Epidermal melanocyte (primary cell): Measurements from ENCODE around the gene GNG7.
A peak's percentile ranks its signal among the peaks of the same experiment; 100 is the strongest.
"Not testable (repeated sequence)": the region's sequence is repeated elsewhere in the genome, so short reads cannot be mapped to it uniquely, and the experiment has no call there.

Source experiments
- DNase-seq: peaks from one replicate; pipeline ENCODE4 v3.0.0; 2011; ENCODE audit warnings: low spot score; ENCODE audit not compliant: insufficient read length

GNG7 gene

DNA sequence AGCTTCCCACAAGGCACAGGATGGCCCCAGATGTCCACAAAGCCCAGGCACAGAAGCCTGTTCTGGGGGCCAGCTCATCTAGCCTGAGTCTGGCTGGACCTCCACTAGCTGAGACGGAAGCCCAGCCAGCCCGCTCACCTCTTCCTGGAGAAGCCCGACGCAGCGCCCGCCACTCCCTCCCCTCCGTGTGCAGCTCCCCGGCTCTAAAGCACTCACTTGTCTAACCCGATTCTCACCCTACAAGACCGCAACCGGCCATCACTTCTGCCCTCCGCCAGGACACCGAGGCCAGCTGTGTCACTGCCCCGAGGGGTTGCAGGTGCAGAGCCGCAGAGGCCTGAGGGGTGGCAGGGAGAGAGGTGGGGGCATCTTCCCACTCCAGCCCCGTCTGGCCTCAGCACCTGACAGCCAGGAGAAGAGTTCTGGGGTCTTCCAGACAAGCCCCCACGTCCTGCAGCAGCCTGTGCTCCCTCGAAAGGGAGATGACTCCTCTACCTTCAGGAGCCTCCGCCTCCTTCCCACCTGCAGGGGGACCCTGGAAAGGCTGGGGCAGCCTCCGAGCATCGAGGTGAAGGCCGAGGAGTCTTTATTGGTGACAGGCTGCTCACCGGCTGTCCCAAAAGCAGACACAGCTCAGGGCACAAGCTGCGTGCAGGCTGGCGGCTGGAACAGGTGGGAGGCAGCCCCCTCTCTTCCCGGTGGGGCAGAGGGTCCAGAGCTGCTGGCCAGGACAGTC lies 24.6 kb upstream of the GNG7 start:
- DNase-seq, result no peak

DNA sequence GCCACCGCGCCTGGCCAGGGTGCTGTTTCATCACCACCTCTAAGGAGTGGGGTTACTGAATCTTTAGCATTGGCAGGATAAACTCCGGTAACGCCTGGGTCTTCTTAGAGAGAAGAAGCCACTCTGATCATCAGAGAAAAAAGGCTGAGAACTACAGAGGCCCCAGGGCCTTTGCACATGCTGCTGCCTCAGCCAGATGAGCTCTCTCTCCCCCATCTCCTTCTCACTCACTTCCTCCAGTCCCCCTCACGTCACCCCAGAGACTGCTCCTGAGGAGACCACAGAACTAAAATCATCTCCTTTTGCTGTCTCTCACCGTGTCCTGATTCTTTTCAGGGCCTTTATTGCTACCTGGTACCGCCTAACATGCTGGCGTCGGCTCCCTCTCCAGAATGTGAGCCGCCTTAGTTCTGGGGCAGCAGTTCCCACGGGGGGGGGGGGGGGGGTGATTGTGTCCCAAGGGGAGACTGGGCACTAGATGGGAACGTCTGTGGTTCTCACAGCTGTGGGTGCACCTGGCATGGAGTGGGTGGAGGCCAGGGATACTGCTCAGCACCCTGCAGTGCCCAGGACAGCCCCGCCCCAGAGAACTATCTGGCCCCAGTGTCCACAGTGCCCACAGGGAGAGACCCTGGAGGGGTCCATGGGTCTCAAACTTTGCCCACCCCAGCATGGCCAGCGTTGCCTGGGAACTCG lies 23.8 kb upstream of the GNG7 start:
- no peak for DNase-seq

DNA sequence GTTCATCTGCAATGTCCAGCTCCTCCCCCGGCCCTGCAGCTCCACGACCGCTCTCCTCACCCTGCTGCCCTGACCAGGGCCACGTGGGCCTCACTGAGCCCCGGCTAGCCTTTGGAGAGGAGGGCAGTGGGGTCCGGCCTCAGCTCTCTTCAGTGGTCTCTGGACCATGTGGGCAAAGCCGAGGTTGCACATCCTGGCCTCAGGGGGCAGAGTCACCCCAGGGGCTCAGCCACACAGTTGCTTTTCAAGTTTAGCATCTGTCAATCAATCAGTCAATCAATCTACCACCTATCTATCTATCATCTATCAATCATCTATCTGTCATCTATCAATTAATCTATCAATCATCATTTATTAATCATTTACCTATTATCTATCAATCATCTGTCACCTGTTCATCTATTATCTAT lies 21.7 kb upstream of the GNG7 start:
- no peak for DNase-seq

DNA sequence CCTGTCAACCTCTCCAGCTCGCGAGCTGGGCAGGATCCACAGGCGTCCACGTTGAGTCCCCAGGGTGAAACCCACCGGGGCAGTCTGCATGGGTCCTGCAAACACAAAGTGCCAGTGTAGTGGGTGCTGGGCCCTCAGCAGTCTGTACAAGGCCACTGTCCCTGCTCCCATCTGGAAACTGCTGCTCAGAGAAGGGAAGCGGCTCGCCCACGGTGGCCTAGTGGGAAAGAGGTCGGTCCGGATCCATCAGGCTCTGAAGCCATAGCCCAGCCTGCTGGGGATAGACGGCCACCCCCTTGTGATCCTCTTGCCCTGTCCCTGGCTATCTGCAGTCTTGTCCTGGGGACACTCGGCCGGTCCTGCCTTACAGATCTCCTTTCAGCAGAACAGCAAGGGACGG lies 21.3 kb upstream of the GNG7 start:
- DNase-seq, result no peak

DNA sequence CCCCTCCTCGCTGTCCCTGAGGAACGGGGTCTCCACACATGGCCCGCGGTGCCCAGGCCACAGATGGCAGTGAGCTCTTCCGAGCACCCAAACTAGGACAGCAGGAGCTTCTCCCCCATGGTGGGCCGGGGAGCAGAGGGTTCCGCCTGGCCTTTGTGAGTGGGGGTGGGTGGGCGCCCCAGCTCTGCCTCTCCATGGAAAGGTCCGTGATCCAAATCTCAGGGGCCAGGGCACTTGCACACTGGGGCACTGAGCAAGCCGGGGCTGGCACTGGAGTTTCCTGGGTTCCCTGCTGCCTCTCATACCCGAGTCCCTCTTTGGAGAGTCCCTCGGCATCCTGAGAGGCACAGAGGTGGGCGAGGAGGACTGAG lies 20.8 kb upstream of the GNG7 start:
- no peak for DNase-seq

DNA sequence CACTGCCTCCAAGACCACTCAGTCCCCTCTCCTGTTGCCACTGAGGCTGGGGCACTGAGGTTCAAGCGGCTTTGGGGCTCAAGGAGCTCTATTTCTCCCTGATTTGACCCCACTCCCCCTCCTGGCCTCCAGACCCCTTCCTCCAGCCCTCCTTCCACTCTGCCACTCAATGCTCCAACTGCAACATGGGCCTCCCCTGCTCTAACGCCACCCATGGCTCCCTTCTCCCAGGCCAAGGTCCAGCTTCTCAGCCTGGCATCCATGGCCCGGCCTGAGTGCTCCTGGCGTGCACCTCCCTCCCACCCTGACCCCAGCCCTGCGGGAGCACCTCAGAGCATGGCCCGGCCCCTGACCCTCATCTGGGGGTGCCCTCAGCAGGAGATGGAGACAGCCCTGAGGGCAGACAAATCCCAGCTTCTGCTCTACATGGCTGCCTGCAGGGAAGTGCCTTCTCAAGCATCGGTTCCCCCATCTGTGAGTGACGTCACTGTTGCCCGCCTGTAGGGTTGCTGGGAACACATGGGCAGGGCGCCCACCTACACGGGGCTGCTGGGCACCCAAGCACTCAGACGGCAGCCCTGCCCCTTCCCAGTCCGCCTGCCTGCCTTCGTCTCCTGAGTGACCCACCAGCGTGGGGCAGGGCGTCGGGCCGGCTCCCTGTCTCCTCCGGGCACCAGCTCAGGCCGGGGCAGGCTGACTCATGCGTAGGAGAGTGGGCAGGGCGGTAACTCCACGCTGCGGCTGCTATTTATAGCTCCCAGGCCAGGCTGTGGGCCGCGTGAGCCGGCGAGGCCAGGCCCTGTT lies 20.2 kb upstream of the GNG7 start:
- peak; percentile 96 for DNase-seq

DNA sequence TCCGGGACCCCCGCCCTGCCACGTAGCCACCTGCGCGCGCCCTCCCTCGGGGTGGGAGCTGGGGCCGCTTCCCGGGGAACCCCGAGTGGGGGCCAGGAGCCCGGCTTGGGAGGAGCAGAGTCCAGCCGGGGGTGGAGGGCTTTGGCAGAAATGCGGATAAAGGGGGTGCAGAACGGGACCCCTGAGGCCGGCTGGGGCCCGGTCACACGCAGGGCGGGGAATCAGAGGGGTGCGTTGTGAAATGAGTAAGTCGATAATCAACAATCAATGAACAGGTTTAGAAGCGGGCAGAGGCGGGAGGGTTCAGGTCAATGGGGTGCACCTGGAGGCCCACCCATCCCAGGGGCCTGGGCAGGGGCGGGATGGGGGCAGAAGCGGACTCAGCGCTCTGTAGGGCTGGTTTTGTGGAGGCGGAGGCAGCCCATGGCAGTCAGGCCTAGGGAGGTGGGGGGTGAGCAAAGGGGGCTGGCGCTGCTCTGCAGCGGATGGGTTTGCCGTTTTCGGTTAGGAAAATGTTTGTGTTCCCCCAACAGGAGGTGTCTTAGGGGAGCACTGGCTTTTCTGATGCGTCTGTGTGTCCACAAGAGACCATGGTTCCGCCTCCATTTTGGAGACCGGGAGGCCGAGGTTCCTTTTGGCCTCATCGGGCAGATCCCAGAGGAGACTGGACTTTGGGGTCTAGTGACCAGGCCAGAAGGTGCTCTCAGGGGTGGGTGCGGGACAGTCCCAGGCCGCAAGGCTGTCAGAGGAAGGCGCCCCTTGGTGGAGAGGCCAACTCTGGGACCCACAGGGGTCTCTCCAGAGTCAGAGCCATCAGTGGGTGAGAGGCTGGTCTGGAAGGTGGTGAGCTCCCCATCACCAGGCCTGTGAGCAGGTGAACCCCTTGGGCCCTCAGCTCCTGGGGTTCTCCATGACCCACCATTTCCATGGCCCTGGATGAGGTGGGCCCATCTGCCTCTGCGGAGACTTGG lies 19.4 kb upstream of the GNG7 start:
- no peak for DNase-seq

DNA sequence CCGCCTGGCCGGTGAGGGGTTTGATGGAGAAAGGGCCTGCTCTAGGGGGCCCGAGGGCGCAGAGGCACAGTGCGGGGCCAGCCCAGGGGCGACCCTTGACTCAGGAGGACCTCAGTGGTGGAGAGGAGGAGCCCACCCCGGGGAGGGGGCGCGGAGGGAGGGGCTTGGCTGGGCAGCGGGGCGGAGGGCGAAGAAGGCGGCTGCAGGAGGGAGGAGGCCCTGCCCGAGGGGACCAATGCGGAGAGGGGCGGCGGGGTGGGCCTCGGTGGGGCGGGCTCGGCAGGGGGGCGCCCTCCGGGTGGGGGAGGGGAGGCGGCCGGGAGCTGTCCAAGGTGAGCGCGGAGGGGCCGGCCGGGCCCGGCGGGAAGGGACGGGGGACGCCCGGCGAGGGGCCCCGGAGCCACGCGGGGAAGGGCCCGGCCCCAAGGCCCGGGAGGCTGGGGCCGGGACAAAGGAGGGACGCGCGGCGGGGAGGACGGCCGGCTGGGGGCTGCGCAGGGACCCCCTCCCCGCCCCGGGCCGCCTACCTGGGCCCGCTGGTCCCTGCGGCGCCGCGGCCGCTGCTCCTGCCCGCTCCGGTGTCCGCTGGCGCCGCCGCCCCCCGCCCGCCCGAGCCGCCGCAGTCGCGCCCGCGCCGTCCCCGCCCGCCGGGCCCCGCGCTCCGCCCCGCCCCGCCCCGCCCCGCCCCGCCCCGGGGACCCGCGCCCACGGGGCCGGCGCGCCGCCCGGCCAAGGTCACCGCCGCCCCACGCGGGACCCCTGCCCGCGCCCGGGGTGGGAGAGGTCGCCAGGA lies 18.5 kb upstream of the GNG7 start, which contains the start of gene DIRAS1:
Gene DIRAS1 (minus strand): TSS at position 596 of the 793 bp plus-strand sequence. CDS start 3,566 bp downstream, outside the sequence.
- DNase-seq, result no peak

DNA sequence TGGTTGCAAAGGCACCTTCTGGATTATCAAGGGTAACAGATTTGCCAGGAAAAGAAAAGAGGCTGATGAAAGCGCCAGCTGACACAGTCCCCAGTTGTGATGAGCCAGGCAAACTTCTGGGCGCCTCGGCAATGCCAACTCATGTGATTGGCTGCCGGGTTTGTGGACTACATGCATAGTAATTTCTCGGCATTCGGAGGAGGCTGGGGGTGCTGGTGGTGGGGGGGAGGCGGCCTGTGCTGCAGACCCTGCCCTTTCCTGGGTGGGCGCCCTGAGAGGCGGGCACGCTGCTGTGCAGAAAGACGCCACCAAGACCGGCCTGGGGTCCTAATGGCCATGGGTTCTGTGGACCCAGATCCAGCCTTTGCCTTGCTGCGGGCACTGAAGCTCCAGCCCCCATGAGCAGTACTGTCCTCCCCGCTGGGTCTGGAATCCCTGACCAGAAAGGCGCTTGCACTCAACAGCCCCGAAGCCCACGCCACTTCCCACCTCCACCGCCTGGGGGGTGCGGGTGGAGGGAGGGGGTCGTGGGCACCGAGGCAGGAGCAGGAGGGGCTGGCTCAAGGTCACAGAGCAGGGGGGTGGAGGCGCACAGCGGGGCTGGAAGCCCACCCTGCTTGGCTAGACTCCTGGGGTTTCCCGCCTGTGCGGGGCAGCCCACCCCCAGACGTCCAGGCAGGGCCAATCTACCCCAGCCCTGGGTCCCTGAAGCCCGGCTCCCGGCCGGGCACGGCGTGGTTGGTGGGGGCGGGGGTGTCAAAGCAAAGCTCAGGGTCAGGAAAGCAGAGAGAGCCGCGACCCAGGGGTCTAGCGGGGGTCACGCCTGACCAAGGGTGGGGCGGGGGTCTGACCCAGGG lies 17.7 kb upstream of the GNG7 start:
- no peak for DNase-seq

DNA sequence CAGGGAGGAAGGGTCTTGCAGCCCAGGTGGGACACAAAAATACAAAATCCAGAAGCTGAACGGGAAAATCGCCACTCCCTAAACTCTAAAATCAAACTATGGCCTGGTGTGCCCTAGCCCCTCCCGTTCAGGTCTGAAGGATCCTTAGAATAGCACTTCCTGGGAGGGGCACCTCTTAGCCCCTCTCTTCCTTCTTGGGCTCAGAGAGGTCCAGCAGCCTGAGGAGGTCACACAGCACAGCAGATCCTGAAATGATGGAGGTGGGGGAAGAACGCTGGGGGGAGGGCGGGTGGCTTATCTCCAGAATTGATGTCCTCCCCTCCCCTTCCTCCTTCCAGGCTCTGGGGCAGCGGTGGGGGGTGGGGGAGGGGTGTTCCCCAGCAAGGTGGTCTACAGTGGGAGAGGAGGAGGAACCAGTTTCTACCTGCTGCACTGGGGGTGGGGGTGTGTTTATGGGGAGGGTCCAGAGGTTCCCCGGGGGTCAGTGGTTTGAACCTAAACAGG lies 16.8 kb upstream of the GNG7 start:
- no peak for DNase-seq

DNA sequence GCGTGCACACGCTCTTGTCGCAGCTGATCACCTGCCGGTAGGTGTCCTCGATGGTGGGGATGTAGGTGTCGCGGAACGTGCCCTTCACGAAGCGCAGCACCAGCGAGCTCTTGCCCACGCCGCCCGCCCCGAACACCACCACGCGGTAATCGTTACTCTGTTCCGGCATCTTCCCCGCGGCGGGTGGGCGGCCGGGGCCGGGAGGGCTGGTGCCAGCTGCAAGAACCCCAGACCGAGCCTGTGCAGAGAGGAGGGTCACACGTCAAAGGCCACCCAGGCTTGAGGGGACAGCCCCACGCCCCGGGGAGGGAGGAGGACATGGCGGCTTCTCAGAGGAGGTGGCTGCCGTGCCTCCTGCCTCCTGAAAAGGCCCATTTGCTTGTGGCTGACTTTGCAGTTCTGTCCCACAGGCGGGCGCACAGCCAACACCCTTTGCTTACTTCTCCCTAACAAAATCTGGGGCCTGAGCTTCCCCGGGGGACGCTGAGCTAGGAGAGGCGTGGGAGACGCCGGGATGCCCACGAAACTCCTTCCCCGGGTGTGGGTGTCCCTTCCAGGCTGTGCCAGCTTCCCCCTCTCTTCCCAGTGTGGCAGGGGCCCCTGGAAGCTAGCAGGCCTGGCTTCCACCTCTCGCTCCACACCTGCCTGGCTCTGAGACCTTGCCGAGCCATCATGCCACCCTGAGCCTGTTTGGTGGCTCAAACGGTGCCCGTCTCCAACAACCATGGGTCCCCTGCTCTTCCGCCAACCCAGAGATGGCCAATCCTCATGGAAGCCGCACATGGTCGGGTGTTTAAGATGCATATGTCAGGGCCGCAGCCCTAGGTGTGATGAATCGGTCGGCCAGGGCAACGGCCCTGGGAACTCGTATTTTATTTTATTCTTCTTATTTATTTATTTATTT lies 15.4 kb upstream of the GNG7 start:
- no peak for DNase-seq

DNA sequence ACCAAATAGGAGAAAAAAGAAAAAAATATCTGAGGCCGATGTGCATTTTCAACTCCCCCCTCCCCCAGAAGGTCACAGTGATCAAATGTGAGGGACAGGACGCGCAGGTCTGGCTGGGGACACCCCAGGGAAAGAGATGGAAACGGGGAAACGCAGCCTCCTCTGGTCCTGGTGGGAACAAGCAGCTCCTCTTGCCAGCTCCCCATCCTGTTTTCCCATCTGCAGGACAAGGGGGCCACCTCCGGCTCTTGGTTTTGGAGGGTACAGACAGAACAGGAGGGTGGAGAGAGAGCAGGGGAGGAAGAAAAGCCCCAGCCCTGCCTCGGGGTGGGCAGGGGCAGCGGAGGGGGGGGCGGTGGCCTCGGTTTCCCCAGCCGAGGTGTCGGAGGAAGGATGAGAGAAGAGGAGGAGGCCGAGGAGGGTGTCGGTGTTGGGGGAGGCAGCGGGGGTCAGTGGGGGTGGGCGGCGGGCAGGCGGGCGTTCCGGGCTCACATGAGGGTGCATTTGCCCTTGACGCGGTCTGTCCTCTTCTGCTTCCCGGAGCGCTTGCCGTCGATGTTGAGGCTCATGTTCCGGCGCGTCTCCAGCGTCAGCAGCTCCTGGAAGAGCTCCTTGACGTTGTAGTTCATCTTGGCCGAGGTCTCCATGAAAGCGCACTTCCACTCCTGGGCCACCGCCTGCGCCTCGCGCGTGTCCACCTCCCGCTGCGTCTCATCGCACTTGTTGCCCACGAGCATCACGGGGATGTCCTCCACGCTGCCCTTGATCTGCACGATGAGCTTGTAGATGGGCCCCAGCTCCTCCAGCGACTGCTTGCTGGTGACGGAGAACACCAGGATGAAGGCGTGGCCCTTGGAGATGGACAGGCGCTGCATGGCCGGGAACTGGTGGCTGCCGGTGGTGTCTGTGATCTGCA lies 14.5 kb upstream of the GNG7 start:
- DNase-seq, result no peak

DNA sequence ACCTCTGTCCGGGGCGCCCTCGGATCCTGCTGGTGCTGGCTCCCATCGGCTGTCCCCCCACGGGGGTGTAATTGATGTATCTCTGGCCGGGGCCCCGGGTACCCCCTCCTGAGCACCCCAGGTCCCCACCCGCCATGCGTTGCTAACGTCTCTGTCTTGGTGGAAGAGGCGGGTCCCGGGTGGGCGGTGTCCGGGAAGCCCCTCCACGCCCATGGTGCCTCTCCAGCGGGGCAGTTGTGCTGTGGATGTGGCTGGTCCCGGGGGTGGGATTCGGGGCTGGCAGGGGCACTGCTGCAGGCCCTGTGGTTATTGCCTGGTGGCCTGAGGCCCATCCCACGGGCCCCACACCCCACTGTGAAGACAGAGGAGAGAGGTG lies 13.8 kb upstream of the GNG7 start:
- no peak for DNase-seq

DNA sequence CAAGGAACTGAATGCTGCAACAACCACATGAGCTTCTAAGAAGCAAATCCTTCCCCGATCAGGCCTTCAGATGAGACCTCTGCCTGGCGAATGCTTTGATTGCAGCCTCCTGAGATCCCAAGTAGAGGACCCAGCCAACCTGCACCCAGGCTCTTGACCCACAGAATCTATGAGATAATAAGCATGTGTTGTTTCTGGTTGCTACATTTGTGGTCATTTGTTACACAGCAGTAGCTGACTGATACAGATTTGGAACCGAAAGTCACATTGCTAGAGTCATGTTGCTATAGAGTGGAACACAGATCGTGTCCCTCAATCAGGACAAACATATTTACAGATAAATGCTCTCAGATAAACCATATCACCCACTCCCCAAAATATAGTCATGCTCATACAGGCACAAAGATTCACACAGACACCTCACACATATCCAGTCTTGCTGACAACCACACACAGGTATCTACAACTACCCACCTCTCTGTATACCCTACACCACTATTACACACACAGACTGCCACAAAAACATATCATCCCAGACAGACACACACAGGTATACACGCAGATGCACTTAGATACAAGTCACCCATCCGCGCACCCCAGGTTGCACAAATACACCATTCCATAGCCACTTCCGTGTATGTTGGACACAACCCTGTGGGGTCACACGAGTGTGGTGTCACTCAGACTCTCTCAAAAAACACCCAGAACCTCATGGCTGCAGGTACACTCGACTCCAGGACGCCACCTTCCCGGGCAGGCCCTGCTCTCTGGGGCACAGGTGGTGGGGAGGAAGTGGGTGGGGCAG lies 13.2 kb upstream of the GNG7 start:
- DNase-seq, result no peak

DNA sequence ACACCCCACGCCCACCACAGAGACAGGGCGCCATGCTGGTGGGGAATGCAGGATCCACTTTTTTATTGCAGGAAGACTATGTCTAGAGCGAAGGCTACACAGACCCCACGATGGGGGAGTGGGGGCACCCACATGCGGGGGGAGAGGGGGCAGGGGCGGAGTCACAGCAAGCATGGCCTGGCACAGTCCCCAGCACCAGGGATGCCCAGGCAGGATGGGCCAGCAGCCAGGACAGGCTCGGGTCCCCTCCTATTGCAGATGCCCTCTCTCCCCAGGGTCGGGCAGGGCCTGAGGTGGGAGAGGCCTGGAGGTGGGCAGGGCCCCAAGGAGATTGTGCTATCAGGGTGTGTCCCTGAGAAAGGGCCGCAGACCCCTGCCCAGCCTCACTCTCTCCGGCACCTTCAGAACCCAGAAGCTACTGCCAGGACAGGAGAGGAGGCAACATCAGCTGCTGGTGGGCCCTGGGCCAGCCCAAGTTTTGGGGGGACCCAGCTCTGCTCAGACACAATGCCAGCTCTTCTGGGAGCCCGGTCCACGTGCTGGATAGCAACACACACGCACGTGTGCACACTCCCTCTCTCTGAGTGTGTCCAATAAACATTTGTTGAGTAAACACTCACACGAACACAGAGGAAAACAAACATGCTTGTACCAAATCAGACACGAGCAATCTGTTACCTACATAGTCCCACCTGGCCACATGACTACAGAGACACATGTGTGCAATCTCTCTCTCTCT lies 12.2 kb upstream of the GNG7 start:
- no peak for DNase-seq

DNA sequence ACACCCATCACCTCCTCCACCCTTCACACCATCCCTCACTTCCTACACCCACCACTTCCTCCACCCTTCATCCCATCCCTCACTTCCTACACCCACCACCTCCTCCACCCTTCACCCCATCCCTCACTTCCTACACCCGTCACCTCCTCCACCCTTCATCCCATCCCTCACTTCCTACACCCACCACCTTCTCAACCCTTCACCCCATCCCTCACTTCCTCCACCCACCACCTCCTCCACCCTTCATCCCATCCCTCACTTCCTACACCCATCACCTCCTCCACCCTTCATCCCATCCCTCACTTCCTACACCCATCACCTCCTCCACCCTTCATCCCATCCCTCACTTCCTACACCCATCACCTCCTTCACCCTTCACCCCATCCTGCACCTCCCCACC lies 11.6 kb upstream of the GNG7 start:
- DNase-seq, result not testable (repeated sequence)
